Measurements from ENCODE around the gene RETSAT.
"Not testable (repeated sequence)": the region's sequence is repeated elsewhere in the genome, so short reads cannot be mapped to it uniquely, and the experiment has no call there.

The RETSAT gene

GRCh38 chr2:85378257-85378656 is 23.9 kb upstream of the RETSAT start:
- no peak for DNase-seq

DNA sequence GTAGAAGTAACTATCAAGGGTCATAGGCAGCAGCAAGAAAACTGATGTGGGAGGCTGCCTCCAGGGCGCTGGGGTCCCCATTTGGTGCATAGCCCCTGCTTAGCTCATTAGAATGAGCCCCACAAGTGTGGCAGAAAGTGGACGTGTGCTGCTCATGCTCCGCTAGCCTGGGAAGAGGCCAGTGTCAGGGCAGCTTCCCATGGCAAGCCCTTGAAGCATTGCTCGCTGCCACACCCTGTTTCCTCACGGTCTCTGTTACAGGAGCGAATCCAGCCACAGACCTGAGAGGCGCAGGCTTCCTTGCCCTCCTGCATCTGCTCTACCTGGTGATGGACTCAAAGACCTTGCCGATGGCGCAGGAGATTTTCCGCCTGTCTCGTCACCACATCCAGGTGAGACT is 22.8 kb upstream of the RETSAT start:
- no peak for DNase-seq

DNA sequence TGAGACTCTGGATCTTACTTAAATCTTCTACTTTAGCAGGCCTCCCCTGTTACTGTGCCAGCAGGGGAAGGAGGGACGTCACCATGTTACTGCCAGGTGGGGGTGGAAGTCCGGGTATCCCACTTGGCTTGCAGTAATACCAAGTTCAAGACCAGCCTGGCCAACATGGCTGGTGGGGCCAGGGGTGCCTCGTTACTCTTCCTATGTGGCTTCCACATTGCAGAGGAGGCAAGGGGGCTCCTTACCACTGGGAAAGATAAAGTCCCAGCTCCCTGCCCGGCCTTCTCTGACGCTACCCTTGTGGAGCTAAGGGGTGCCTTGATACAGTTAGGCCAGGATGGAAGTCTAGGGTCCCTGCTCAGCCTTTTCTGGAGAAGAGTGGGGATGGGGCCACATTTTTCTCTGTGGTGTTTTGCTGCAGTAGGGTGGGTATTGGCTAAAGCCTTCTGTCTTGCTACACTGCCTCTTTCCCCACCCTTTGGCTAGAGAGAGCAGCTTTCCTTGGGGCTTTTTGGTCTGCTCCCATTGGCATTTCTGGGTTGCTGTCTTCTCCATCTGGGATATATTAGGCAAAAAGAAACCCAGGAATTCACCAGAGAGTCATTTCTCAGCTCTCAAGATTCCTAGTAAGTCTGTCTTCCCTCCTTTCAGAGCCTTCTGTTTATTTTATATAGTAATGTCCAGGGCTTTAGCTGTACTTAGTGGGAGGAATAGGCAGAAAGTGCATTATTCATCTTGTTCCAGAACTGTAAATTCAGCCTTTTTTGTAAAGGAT is 22.1 kb upstream of the RETSAT start:
- DNase-seq = no peak

DNA sequence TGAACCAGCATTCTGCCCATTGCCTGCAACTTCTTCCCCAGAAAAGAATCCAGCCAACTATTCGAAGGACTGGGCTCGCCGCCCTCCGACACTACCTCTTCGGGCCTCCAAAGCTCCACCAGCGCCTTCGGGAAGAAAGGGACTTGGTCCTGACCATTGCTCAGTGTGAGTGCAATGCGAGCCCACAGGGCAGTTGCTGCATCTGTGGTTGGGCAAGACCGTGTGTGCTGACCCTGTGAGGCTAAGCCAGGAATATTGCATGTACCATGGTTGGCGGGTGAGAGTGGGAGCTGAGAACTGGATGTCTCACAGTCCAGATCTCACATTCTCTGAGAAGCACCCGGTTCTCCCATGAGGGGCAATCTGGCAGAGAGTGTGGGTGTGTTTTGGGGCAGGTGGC is 16.7 kb upstream of the RETSAT start:
- no peak for DNase-seq

DNA sequence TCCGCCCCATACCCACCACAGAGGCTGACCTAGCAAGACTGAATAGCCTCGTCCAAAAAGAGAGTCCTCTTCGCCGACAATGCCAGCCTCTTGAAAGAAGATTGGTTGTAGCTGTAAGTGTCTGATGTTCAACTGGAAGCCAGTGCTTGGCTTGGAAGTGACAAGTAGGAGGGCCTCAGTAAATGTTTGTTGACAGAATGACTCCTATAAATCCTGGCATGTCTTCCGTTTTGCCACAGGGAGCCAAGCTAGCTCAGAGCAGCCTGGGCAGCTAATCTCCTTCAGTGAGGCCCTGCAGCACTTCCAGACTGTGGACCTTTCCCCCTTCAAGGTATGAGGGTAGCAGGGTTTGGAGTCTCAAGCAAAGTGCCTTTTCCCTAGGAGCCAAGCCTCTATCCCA is 15.2 kb upstream of the RETSAT start:
- peak; percentile 55 for DNase-seq

DNA sequence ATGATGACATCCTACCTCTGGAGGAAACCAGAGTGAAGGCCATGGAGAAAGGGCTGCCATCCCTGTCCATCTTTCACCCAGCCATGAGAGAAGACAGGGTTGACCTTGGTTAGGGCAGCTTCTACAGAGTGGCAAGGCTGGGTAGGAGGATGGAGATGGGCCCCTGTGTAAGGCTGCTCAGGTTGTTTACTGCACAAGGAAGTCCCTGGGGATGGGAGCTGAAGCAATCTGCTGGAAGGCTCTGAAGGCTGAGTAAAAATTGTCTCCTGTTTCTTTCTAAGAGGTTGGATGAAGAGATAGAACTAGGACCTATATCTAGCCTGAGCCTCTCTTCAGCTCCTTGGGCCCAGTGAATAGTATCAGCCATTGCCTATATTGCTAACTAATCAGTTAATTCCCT is 14.6 kb upstream of the RETSAT start:
- no peak for DNase-seq

DNA sequence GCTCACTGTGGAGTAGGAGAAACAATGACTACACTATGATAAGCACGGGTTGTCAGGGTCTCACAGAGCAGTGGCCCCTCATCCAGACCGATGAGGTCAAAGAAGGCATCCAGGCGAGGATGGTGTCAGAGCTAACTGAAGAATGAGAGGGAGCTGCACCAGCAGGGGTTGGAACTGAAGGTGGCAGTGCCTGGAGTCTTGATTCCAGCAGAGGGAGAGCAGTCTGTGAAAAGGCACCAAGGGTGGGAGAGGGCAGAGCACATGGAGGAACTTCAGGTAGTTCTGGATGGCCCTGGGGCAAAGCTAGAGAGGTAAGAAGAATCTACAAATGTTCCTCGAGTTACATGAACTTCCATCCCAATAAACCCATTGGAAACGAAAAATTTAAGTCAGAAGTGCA is 12.9 kb upstream of the RETSAT start:
- no peak for DNase-seq

- DNase-seq = not testable (repeated sequence)
Observed at GRCh38 chr2:85362653-85363387, 8.5 kb upstream of the RETSAT start.

DNA sequence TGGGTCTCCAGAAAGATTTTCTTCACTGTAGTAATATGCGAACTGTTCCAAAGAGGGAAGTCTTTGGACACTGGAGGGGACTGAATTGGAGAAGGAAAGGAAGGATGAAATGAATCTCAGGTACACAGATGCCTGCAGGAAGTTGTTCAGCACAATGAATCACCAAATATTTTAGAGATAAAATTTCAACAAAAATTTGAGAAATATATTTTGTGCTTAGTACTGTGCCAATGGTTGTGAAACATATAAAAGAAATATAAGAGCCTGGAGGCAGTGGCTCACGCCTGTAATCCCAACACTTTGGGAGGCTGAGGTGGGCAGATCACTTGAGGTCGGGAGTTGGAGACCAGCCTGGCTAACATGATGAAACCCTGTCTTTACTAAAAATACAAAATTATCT is 3.4 kb upstream of the RETSAT start:
- no peak for DNase-seq

DNA sequence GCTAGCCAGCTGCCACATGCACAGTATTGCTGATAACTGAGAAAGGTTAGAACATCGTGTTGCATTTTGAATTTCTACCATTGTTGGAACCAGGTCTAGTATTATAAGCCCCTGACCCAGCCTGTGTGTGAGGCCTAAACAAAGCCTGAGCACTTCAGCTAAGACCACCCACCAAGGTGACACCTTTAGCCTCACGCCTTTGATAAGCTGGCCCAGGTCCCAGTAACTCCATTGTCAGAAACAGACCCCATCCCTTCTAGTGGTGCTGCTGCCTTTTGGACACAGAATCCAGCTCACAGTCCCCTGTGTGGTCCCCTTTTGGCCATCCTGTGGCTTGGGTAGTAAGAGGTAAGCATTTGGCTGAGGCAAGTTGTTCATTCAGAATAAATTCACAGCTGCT is 1.9 kb upstream of the RETSAT start:
- no peak for DNase-seq

GRCh38 chr2:85355521-85355920 is 1.2 kb upstream of the RETSAT start:
- peak; percentile 43 for DNase-seq

DNA sequence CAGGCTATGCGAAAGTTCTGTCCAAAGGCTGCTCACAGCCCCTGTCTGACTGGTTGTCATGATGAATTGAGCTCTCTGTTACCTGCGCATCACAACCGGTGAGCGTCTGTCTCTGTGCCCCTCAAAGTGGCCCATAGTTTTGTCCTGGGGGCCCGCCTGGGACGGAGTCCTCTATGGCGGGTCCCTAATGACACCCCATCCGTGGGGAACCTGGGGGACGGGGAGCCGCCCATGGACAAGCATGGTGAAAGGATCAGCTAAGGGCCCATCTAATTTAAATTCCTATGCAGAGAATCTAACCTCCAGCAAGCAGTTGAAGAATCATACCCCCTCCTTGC is 714 bp upstream of the RETSAT start:
- no peak for DNase-seq

GRCh38 chr2:85353876-85354285 is 447 bp downstream of the RETSAT start:
- peak; percentile 64 for DNase-seq

- no peak for DNase-seq
Observed at GRCh38 chr2:85347599-85347998, 6.7 kb downstream of the RETSAT start.

GRCh38 chr2:85344356-85344954 is 9.9 kb downstream of the RETSAT start:
- DNase-seq = no peak

- DNase-seq = not testable (repeated sequence)
Observed at GRCh38 chr2:85343207-85343895, 11.0 kb downstream of the RETSAT start.

GRCh38 chr2:85342156-85342555 is 12.2 kb downstream of the RETSAT start:
- DNase-seq = no peak

DNA sequence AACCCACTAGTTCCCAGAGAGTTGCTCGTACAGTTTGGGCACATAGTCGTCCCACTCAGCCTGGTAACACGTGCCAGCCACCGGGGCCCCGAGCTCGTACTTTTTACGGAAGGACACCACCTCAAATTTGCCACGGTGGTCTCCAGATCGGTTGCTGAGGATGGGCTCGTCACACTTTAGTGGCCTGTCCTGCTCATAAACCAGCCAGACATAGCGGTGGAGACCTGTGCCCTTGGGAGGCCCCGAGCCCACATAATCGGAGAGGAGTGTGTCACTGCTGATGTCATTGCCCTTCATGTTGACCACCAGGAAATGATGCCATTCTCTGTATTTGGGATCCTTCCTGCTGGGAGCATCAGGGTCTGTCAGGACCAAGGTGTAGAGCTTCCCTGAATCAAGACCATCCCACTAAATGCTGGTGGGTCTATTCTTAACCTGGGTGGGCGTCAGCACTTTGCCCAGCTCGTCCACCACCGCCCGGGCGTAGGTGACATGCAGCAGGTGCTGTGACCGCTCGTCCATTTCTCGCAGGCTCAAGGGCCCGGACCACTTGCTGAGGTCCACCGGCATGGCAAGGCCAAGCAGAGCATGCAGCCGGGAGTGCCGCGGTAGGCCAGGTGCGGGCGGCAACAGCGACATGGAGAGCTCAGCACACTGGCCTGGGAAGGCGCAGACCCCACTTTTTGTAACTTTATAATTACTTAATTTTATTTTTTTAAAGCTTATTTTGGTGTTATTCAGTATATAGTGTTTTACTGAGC is 12.9 kb downstream of the RETSAT start:
- no peak for DNase-seq

DNA sequence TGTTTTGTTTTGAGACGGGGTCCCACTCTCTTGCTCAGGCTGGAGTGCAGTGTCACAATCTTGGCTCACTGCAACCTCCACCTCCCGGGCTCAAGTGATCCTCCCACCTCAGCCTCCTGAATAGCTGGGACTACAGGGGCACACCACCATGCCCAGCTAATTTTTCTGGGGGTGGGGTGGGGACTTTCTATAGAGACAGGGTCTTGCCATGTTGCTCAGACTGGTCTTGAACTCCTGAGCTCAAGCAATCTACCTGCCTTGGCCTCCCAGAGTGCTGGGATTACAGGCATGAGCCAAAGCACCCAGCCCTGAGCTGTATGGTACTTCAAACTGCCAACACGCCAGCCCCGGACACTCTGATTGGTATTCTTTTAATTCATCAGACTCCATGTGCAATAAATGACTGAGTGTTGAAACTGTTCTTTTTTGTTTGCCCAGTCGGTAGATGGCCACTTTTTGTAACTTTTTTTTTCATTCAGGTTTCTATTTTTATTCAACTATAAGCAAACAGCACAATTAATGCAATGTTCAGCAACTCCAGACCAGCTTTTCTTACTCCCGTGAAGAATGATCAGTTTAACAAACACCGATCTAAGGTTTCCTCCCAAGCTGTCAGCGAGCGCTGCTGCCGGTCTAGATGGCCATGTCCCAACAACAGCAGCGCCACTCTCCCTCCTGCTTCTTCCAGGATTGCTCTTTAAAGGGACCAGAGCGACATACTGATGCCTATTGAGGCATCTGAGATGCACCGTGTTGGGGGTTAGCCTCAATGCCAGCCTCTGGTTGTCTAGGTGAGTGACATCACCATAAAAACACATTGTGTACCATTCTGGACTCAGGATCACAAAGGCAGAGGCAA is 14.1 kb downstream of the RETSAT start:
- DNase-seq = peak; percentile 39

DNA sequence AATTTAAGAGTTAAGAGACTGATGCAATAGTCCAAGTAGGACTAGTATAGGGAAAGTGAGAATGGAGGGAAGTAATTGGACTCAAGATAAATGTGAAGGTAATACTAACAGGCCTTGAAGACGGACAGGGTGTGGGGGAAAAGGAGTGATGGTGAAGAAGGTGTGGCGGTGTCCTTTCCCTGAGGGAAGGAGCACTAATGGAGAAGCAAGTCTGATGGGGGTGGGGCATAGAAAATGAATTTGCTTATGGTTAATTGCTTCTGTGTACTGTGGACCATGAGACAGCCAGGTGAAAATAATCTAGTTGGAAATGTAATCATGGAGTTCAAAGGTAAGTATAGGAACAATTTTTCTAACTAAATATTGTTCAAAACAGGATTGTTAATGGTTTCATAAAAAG is 19.4 kb downstream of the RETSAT start:
- no peak for DNase-seq

DNA sequence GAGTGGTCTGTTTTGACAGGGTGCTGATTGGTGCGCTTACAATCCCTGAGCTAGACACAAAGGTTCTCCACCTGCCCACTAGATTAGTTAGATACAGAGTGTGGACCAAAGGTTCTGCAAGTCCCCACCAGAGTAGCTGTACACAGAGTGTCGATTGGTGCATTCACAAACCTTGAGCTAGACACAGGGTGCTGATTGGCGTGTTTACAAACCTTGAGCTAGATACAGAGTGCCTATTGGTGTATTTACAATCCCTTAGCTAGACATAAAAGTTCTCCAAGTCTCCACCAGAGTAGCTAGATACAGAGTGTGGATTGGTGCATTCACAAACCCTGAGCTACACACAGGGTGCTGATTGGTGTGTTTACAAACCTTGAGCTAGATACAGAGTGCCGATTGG is 20.5 kb downstream of the RETSAT start:
- DNase-seq = not testable (repeated sequence)

All from DMS53 (cell line).